Stimulated activated CD8-positive, alpha-beta memory T cell treated with anti-CD3 and anti-CD28 coated beads, Interleukin-12 subunit alpha, Interleukin-12 subunit beta, amount 100 ng/mL, for 24 hours (primary cell): Measurements from ENCODE around the gene AMPH.
"Not testable (repeated sequence)": the region's sequence is repeated elsewhere in the genome, so short reads cannot be mapped to it uniquely, and the experiment has no call there.

Source experiments
- DNase-seq: peaks from one replicate; pipeline ENCODE4 v3.0.0-alpha.2; 2020; ENCODE audit errors: extremely low read depth

The AMPH gene

DNA sequence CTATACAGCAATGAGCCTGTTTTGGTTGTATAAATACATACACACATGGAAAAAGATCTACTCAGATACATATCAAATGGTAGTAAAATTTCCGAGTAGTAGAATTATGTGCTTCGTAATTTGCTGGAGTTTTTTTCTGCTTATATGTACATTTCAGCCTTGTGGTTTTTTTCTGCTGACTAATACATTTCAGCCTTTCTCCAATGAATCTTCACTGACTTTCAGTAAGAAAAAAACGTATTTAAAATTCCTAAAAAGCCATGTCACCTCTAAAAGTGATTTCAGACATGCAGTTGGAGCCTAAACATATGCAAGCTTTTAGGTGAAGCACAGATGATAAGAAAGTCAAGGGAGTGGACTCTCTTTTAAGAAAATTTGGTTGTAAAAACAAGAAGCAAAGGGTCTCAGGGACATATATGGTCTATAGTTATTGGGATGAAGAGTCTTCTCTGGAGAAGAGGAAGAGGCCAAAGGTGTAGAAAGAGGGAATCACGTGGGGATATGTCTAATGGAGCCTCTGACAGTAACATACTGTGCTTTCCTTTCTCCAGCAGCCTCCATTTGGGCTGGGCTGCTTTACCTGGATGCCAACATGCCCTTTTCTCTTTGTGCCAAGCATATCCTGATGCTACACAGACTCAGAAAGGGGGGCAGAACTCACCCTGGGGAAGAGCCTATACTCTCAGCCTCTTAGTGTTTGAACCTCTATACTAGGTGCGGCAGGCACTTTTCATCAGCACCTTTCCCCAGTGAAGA lies 2.4 kb downstream of the AMPH start:
- no peak for DNase-seq

GRCh38 chr7:38625866-38626265 lies 5.3 kb downstream of the AMPH start:
- no peak for DNase-seq

DNA sequence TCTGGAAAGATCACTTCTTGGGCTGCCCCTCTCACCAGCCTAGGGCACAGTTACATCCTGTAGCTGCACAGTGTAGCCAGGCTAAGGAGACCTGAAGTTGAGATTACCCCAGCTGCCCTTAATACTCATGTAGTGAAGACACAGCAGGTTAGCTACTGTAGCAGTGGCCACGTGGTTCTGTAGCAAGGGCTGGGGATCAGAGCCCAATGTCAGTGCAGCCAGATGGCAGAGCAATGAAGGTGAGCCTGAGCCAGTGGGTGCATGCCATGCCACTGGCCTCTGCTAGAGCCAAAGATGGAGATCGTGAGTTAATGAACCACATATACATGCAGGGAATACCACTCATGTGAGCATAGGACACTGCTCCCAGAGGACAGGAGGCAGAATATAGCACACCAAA lies 15.5 kb downstream of the AMPH start:
- DNase-seq: no peak

DNA sequence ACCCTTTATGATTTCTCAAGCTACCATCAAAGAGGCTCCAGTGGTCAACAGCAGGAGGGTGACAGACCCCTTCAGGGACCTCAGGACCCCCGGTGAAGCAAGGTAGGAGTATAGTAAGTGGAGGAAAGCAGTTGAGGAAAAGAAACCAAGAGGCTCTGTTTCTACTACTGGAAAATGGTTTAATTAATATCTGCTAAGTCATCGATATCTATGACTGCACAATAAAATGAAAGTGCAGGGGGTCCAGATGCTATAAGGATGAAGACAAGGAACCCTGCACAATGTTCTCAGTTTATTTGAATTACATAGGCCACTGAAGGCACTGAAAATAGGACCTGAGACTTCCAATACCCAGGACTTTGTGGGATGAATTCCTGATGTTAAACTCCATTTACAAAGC lies 23.7 kb downstream of the AMPH start:
- DNase-seq: no peak

- DNase-seq: no peak
These were observed 30.4 kb downstream of the AMPH start for GRCh38 chr7:38600741-38601140.

- no peak for DNase-seq
These were observed 36.2 kb downstream of the AMPH start for GRCh38 chr7:38594949-38595348.

DNA sequence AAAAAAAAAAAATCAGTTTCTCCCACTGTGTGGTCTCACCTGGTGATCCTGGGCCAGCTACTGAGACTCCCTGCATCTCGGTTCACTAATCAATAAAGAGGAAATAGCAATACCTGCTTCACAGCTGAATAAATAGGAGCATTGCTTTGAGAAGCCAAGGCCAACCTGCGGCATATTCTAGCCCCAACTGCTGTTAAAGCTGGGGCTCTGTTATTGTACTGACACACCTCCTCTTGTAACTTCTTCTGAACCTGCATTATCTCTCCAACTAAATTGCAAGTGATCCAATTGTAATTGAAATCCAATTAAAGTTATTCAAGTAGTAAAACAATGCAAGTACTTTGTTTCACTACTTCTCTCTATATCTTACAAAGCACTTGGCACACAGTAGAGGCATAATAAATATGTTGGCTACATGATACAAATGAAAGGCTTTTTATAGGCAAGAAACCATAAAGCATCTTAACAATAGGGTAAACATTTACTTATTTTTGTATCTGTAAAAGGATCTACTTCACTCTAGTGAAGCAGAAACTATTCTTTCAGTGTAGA lies 38.4 kb downstream of the AMPH start:
- DNase-seq: no peak

- no peak for DNase-seq
These were observed 45.4 kb downstream of the AMPH start for GRCh38 chr7:38585572-38586354.

DNA sequence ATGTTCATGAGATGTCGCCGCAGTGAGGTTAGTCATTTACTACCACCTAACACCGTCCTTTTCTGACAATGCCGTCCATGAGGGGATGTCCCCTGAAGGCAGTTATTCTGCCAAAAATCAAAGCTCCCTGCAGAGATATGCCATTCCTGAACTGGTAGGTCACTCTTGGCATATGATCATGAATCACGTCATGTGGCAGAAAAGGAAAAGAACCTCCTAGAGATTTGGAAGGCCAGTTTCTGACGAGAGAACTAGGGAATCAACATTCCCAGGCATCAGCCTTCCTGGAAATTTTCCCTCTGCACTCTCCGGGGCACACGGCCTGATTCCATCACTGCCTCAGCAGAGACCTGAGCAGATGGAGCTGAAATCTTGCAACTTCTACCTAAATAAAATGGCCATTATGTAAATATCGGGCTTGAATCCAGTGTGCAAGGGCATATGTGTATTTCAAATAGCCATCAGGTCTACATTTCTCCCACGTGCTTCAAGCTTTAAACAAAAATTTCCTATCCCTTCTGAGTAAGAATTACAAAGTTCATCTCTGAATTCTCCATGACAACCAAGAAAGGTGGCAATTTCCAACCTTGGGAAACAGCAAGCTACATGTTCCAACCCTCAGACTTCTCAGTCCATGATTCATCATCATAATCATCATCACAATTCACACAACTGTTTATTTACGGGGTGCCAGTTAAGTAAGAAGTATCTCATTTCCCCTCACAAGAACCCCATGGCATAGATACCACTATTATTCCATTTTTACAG lies 46.5 kb downstream of the AMPH start:
- DNase-seq: no peak

DNA sequence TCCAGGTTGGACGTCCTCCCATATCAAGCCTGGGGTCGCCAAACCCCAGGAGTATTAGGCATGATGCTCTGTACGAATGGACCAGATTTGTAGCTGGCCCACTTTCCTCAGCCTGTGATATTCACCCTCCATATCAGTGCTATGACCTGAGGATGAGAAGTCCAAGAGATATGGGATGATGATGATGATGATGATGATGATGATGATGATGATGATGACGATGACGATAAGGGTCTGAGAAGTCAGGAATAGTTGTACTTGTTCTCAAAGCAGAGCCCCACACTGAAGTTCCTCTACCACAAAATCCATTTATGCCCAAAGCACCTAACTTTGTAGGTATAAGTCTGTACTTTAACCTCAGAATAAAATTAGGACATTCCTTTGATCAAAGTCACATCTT lies 50.7 kb downstream of the AMPH start:
- no peak for DNase-seq

- no peak for DNase-seq
These were observed 57.1 kb downstream of the AMPH start for GRCh38 chr7:38574086-38574485.

GRCh38 chr7:38571620-38572019 lies 59.6 kb downstream of the AMPH start:
- not testable (repeated sequence) for DNase-seq

DNA sequence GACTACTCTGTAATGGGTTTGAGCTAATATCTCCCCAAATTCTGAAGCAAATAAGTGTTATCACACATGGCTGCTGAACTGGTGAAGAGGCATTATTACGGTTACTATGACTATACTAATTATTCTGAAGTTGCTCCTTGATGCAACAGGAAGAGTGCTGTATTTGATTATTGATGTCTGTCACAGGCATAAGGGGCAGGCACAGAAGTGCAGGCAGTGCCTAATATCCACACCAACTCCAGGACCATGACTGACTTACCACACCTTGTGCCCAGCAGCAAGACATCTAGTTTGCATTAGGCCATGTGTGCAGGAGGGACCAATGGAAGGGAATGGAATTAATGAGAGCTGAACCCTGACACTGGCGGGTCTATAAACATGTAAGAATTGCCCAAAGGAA lies 62.7 kb downstream of the AMPH start:
- no peak for DNase-seq

- DNase-seq: no peak
These were observed 65.9 kb downstream of the AMPH start for GRCh38 chr7:38565289-38565688.

DNA sequence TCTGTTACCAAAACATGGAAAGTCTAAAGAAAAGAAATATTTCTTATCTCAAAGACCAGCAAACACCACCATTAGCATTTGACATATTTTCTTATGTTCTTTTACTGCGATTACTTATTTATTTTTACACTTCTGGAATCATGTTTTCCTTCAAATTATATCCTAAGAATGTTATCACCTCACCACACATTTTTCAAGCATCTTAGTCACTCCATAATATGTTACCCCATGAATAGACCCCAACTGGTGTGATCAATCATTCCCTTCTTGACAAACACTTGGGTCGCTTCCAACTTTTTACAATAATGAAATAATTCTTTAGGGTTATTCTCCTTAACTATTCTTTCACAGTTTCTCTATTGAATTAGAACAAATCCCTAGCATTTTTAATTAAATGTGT lies 67.4 kb downstream of the AMPH start:
- DNase-seq: no peak

DNA sequence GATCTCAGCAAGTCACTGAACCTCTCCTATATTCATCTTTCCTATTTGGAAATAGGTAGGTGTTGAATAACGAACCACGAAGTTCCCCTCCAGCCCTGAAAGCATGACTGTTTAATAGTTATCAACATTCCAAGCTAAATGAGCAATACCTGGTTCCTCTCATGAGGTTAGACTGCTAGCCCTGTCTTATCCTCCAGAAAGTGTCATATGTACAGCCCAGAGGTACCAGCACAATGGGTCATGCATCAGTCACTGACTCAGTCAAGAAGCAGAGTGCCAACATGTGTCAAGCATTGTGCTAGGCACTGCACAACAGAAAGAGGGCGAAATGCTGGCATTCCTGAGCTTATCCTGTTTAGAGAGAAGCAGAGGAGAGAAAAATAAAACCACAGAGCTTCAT lies 70.0 kb downstream of the AMPH start:
- no peak for DNase-seq

- DNase-seq: no peak
These were observed 72.3 kb downstream of the AMPH start for GRCh38 chr7:38558761-38559345.

DNA sequence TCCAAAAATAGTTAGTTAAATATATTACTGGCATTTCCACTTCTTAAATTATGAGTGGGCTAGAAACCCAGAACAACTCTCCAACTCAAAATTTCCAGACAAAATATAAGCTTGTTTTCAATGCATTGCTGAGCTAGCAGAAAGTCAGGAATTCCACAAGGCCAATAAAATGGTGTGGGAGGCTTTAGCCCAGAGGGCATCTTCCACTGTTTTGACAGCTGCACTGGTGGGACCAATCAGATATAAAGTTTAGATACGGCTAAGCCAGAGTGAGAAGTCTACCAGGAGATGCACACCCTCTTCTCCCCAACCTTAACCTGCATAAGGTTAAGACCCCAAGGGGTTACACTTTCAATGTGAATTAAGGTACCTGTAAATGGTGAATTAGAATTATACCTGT lies 76.6 kb downstream of the AMPH start:
- DNase-seq: no peak

GRCh38 chr7:38550836-38551235 lies 80.3 kb downstream of the AMPH start:
- no peak for DNase-seq

DNA sequence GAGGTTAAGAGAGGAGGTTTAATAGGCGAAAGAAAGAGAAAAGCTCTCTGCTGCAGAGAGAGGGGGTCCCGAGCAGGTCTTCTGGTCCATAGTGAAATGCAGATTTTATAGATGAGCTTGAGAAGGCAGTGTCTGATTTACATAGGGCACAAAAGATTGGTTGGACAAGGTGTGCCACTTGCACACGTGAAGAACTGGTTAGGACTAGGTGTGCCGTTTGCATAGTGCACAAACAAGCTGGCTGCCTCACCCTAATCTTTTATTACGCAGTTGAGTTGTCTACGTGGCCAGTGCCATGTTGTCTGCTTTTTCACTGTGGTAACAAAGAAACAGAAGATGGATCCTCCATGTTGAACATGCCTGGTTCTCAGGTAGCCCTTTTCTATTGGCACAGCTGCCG lies 82.6 kb downstream of the AMPH start:
- no peak for DNase-seq

DNA sequence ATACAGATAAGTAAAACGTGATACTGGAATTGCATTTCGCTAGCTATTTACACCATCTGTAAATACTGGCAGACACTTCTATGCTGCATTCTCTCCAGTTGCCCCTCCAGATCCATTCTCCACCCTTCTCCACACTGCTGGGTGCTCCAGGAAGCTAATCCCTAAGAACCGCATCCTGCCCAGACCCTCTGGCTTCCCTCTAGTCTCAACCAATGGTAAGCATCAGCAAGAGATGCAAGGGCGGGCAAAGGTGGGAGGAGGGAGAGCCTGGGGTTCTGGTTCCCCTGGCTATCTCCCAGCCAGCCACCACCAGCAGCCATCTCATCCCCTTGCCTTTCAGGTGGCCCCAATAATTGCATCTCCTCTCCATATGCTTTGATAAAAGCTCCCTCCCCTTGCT lies 84.4 kb downstream of the AMPH start:
- no peak for DNase-seq

GRCh38 chr7:38545977-38546376 lies 85.2 kb downstream of the AMPH start:
- DNase-seq: no peak
